Sigmoid colon (tissue), 7 donors: ENCODE data around the gene GPATCH4. TPM values are rescaled to one million over a fixed set of nuclear protein-coding genes. Genes with fewer than 3 reads are reported as not detected.

Experiments used
- DNase-seq: peaks from one replicate; pipeline ENCODE4 v3.0.0-alpha.2; 2019
- H3K27ac ChIP-seq, 4 donors: fragments of 200-600 bp; sonication (generic); one replicate each; pipeline ENCODE4 v1.5.1; 2016 to 2019; ENCODE audit warnings: mild to moderate bottlenecking in 1 of 4
- H3K27me3 ChIP-seq, 3 donors: fragments of 200-600 bp; sonication (generic); one replicate each; pipeline ENCODE4 v1.5.1; 2019; ENCODE audit warnings: mild to moderate bottlenecking in 1 of 3
- H3K36me3 ChIP-seq, 4 donors: fragments of 200-600 bp; sonication (generic); one replicate each; pipeline ENCODE4 v1.5.1; 2016 to 2019
- H3K4me1 ChIP-seq, 4 donors: fragments of 200-600 bp; sonication (generic); one replicate each; pipeline ENCODE4 v1.5.1; 2017 to 2019
- H3K4me3 ChIP-seq, 4 donors: fragments of 200-600 bp; sonication (generic); one replicate each; pipeline ENCODE4 v1.5.1; 2017 to 2019; ENCODE audit warnings: mild to moderate bottlenecking in 2 of 4, moderate library complexity in 1 of 4
- H3K9me3 ChIP-seq, 4 donors: fragments of 200-600 bp in 3 of 4; sonication (generic) in 3 of 4; one replicate each; pipeline versions ENCODE4 v1.5.1 to v1.6.1; 2013 to 2019
- CTCF ChIP-seq, 4 experiments: fragments of 450-650 bp in 3 of 4; fragments of 200-600 bp in 1 of 4; IDR thresholded peaks; one replicate each; pipeline ENCODE4 v1.5.1; 2016 to 2019; ENCODE audit warnings: antibody characterized with exemption in 4 of 4, mild to moderate bottlenecking in 3 of 4, moderate library complexity in 2 of 4
- EP300 ChIP-seq, 4 donors: sonication (generic); formaldehyde crosslinking; IDR thresholded peaks; one replicate each; pipeline ENCODE4 v1.6.1; 2017; ENCODE audit warnings: antibody characterized with exemption in 4 of 4
- POLR2A ChIP-seq, 2 donors: fragments of 450-650 bp; IDR thresholded peaks; one replicate each; pipeline ENCODE4 v1.6.1; 2016; ENCODE audit warnings: antibody characterized with exemption in 2 of 2, mild to moderate bottlenecking in 2 of 2, moderate library complexity in 2 of 2
- POLR2AphosphoS5 ChIP-seq, 4 donors: sonication (generic); formaldehyde crosslinking; IDR thresholded peaks; one replicate each; pipeline ENCODE4 v1.6.1; 2017; ENCODE audit warnings: antibody characterized with exemption in 4 of 4
- WGBS, 2 donors: extraction: QIAGEN DNeasy Blood & Tissue Kit; methylation state at CpG; one replicate each; pipeline ENCODE4 v1.1.7; 2013; 5-methylcytosine and 5-hydroxymethylcytosine counted together
- intact Hi-C: fragments of 100-400 bp; cut with DNase I; formaldehyde crosslinking; loops from one replicate; pipeline ENCODE4 v1.15.1; 2023
- polyA plus RNA-seq, 3 donors: library from polyadenylated mRNA; stranded (reverse); fragments of 200-250 nt; gene quantifications; one replicate each; pipeline ENCODE4 v1.2.3, GENCODE V29; 2013
- total RNA-seq, 4 donors: library from RNA; depleted of rRNA; stranded (reverse); fragments of >200 nt; gene quantifications; one replicate each; pipeline ENCODE4 v1.1.0, GENCODE V29; 2016
- donor health status: healthy with polysubstance abuse.
- donor health status: Bipolar disorder and iron deficiency.
- donor health status: healthy.

Gene GPATCH4
- total RNA-seq (10 to 100 TPM; 12.2 to 22.9 (median 17.3) TPM), polyA plus RNA-seq (10 to 100 TPM; 10.2 to 32.9 (median 18.0) TPM)

GRCh38 chr1:156601122-156601830 is at the start of gene GPATCH4:
Gene GPATCH4 (minus strand): TSS chr1:156601479.
- peak in 2 of 4 donors; percentile 4 to 8 for TF ChIP-seq EP300 (IDR thresholded peaks at IDR 0.05)
- peak in 3 of 4 donors; percentile 62 to 70 (median 70) for TF ChIP-seq POLR2AphosphoS5 (IDR thresholded peaks at IDR 0.05)
- no peak for TF ChIP-seq CTCF (IDR thresholded peaks at IDR 0.05)
- WGBS, 2 donors: 0% methylated on average over 35 of the region's 35 CpGs
- intact Hi-C loops: loop anchor here (2.0 kb wide), 2 partner anchors 120 to 144 kb away; no protein-coding TSS in a partner anchor

GRCh38 chr1:156648951-156649350 is 47.7 kb upstream of the GPATCH4 start:
- WGBS, 2 donors: 38 to 45% methylated on average over 2 of the region's 2 CpGs
- Histone ChIP-seq H3K9me3 (no peaks in the 10 kb centered on the region), H3K4me1 (no peaks in the 10 kb centered on the region), H3K4me3 (no peak overlapping the region), H3K27me3 (peaks cover 0 to 92% (median 45%) of the 10 kb centered on the region in 3 donors), H3K36me3 (no peaks in the 10 kb centered on the region), H3K27ac (no peak overlapping the region)
- TF ChIP-seq EP300 (IDR thresholded peaks at IDR 0.05) (no peak), CTCF (IDR thresholded peaks at IDR 0.05) (no peak), POLR2A (IDR thresholded peaks at IDR 0.05) (no peak), POLR2AphosphoS5 (IDR thresholded peaks at IDR 0.05) (no peak)
- no peak for DNase-seq
- intact Hi-C loops: no loop called here

More at GRCh38 chr1:156601122-156601830, at the start of gene GPATCH4:
- peaks cover 0 to 26% (median 8%) of the 10 kb centered on the region in 4 donors for H3K36me3 ChIP-seq
- H3K27ac ChIP-seq: peak within 1 kb of the TSS; percentile 79 to 84 (median 82)
- H3K4me1 ChIP-seq: peaks cover 0 to 20% (median 18%) of the 10 kb centered on the region in 4 donors
- no peaks in the 10 kb centered on the region for H3K27me3 ChIP-seq
- no peaks in the 10 kb centered on the region for H3K9me3 ChIP-seq
- peak within 1 kb of the TSS; percentile 65 to 73 (median 65) for H3K4me3 ChIP-seq
- DNase-seq: peak; percentile 91

GRCh38 chr1:156648496-156648895 is 47.2 kb upstream of the GPATCH4 start:
- Histone ChIP-seq H3K4me3 (no peak overlapping the region), H3K4me1 (no peaks in the 10 kb centered on the region), H3K9me3 (no peaks in the 10 kb centered on the region), H3K36me3 (no peaks in the 10 kb centered on the region), H3K27ac (no peak overlapping the region), H3K27me3 (peaks cover 0 to 92% (median 46%) of the 10 kb centered on the region in 3 donors)
- no peak for DNase-seq
- TF ChIP-seq EP300 (IDR thresholded peaks at IDR 0.05) (no peak), CTCF (IDR thresholded peaks at IDR 0.05) (no peak), POLR2A (IDR thresholded peaks at IDR 0.05) (no peak), POLR2AphosphoS5 (IDR thresholded peaks at IDR 0.05) (no peak)
- WGBS, 2 donors: 82 to 90% methylated on average over 10 of the region's 10 CpGs
- intact Hi-C loops: no loop called here

- no peak for DNase-seq
- Histone ChIP-seq H3K4me1 (peaks cover 0 to 3% (median 2%) of the 10 kb centered on the region in 4 donors), H3K27ac (no peak overlapping the region), H3K27me3 (peaks cover 4 to 92% (median 51%) of the 10 kb centered on the region in 3 donors), H3K4me3 (no peak overlapping the region), H3K36me3 (no peaks in the 10 kb centered on the region), H3K9me3 (no peaks in the 10 kb centered on the region)
- intact Hi-C loops: no loop called here
- TF ChIP-seq EP300 (IDR thresholded peaks at IDR 0.05) (no peak), POLR2A (IDR thresholded peaks at IDR 0.05) (no peak), CTCF (IDR thresholded peaks at IDR 0.05) (no peak), POLR2AphosphoS5 (IDR thresholded peaks at IDR 0.05) (no peak)
- WGBS, 2 donors: 81 to 87% methylated on average over 10 of the region's 10 CpGs
Observed at GRCh38 chr1:156647351-156647750, 46.1 kb upstream of the GPATCH4 start.
